22Rv1 (cell line): ENCODE results near the gene UBA5.

Source experiments
- H3K27ac ChIP-seq: fragments of 450-650 bp; 2 replicates; pipeline ENCODE4 v1.5.1; 2017
- CTCF ChIP-seq: fragments of 450-650 bp; IDR thresholded peaks from 2 replicates; pipeline ENCODE4 v1.5.1; 2017; ENCODE audit warnings: mild to moderate bottlenecking
- ZFX ChIP-seq: fragments of 450-650 bp; IDR thresholded peaks from 2 replicates; pipeline ENCODE4 v1.6.1; 2017; ENCODE audit warnings: antibody characterized with exemption, borderline replicate concordance

Gene UBA5

GRCh38 chr3:132682201-132682600 lies 22.1 kb downstream of the UBA5 start:
- no peak for TF ChIP-seq ZFX
- TF ChIP-seq CTCF: no peak

GRCh38 chr3:132690040-132690439 lies 29.9 kb downstream of the UBA5 start:
- TF ChIP-seq CTCF (no peak), ZFX (no peak)
- no peak overlapping the region for H3K27ac ChIP-seq

More at GRCh38 chr3:132682201-132682600, 22.1 kb downstream of the UBA5 start:
- no peak overlapping the region for H3K27ac ChIP-seq

- TF ChIP-seq CTCF: no peak
- TF ChIP-seq ZFX: no peak
- no peak overlapping the region for H3K27ac ChIP-seq
Measured at GRCh38 chr3:132694991-132695390, 34.9 kb downstream of the UBA5 start.

GRCh38 chr3:132695422-132695821 lies 35.3 kb downstream of the UBA5 start:
- no peak for TF ChIP-seq ZFX
- no peak for TF ChIP-seq CTCF
- no peak overlapping the region for H3K27ac ChIP-seq

GRCh38 chr3:132703733-132704132 lies 43.6 kb downstream of the UBA5 start:
- no peak overlapping the region for H3K27ac ChIP-seq
- TF ChIP-seq CTCF (no peak), ZFX (no peak)

- no peak for TF ChIP-seq ZFX
- TF ChIP-seq CTCF: no peak
- no peak overlapping the region for H3K27ac ChIP-seq
Measured at GRCh38 chr3:132709761-132710160, 49.6 kb downstream of the UBA5 start.

GRCh38 chr3:132710311-132710710 lies 50.2 kb downstream of the UBA5 start:
- H3K27ac ChIP-seq: no peak overlapping the region
- TF ChIP-seq CTCF (no peak), ZFX (no peak)
